Measurements from ENCODE around the gene GPRIN1.

Gene GPRIN1

DNA sequence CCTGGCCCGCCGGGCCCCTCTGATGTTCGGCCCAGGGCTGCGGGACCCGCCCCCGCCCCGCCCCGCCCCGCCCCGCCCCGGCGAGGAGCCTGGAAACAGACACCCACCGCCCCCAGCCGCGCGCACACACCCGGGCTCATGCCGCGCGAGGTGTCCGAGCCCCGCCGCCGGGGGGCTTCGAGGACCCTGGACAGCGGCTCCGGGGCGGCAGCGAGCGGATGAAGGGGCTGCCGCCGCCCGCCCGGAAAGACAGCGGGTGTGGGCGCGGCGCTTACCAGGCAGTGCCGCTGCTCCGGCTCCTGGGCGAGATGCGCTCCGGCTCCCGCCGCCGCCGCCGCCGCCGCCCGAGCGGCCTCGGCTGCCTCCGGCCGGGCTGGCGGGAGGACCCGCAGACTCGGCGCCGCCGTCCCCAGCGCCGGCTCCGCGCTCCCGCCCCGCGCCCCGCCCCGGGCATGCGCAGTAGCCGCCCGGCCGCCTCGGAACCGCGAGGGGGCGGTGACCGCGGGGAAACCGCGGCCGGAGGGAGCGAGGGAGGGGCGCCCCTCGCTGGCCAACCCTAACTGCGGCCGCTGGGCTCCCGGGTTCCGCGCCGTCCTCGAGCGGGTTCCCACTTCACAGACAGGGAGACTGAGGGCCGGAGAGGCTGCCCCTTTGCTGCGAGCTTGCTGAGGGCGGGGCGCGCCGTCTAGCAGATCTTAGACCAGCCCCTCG lies at the start of gene GPRIN1:
Gene GPRIN1, minus strand, starts transcription at position 433 of the 711 bp plus-strand sequence. CDS start 10,322 bp downstream, outside the sequence.
- DNase-seq = peak; percentile 23 to 45

DNA sequence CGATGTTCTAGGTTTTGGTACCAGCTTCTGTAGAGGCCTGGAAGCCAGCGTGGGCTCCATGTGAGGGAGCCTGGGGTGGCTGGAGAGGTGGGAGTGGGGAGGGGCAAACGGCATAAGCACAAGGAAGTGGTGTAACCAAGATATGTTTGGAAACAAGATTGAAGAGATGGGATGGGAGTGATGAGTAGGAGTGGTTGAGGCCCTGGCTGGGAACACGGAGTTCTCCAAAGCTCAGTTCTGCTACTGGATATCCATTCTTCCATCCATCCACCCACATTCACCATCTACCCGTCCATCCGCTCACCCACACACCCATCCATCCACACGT lies 49.5 kb upstream of the GPRIN1 start:
- no peak for DNase-seq

DNA sequence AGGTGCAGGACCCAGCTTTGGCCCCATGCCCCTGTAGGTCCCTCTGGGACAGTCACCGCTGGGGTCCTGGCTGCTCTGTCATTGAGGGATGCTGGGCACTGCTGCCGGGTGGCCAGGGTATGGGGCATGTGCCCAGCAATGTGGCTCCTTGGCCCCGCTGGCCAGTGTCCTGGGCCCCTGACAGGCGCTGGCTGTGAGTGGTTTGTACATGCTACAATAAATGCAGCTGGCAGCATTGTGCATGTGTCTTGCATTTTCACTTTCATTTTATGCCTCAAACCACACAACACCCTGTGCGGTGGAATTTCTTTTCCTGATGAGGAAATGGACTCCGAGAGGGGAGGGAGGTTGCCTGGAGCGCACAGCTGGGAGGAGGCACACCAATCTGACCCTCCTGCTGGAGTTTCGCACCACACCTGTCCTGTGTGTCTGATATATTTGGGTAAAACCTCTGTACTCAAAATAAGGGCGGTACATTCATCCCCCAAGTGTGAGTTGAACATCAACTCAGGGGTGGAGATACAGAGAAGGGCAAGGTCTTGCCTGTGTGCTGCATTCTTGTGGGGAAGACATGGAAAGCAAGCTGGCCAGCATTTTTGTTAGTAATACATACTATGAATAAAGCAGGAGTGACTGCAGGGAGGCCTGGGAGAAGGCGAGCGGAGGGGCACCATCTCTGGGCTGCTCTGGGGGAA lies 49.0 kb upstream of the GPRIN1 start:
- no peak for DNase-seq

- DNase-seq = peak in 1 of 2 experiments; percentile 23
Observed at GRCh38 chr5:176658007-176658599, 48.1 kb upstream of the GPRIN1 start.

DNA sequence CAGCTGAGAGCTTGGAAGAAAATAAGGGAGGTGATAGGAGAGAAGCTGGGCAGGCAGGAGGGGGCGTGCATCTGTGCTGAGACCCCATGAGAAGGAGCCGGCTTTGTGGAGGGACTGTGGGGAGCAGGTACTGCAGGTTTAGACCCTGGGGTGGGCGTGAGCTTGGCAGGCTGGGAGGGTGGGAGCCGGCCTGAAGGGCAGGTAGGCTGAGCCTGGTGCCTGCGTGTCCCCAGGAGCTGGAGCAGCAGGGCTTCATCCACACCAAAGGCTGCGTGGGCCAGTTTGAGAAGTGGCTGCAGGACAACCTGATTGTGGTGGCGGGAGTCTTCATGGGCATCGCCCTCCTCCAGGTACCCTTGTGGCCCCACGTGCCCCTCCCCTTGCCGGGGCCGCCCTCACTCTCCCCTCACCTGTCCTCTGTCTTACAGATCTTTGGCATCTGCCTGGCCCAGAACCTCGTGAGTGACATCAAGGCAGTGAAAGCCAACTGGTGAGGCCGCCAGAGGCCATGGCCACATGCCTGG lies 46.6 kb upstream of the GPRIN1 start:
- DNase-seq = no peak

GRCh38 chr5:176654856-176655255 lies 44.9 kb upstream of the GPRIN1 start:
- DNase-seq = no peak

DNA sequence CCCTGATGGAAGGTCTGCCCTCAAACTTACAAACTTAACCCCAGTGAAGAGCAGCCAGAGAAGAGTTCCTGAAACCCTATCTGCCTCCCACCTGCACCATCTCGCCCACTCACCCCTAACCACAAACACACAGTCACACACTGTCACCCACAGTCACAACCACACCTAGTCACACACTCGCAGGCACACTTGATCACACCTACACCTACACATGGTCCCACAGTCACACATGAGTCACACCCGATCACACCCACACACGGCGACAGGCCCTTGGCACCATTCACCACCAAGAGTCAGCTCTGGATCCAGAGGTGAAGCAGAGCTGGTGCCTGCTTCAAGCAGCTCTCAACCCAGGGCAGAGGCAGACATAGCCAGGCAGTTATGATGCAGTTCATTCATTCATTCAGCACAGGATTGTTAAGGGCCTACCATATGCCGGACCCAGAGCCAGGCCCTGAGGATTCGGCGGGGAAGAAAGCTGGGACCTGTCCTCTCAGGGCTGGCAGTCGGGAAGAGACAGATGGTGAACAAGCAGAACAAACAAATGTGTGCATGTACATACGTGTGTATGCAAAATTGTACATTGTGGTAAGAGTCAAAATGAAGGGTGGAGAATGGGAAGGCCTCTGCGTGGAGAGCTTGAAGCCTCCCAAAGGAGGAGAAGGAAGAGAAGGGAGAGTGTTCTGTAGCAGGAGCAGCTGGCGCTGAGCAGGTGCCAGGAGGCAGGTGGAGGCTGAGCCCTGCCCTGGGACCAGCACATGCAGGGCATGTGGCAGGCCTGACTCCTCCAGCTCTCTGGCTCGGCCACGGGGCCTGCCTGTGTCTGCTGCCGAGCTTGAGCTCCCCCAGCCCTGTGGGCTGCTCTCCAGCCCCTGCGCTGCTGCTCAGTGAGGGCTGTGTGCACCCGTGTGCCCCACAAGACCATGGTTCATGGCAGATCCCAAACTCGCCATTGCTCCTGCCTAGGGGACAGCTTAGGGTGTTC lies 43.7 kb upstream of the GPRIN1 start:
- DNase-seq = no peak

- DNase-seq = no peak
Observed at GRCh38 chr5:176652136-176652535, 42.2 kb upstream of the GPRIN1 start.

DNA sequence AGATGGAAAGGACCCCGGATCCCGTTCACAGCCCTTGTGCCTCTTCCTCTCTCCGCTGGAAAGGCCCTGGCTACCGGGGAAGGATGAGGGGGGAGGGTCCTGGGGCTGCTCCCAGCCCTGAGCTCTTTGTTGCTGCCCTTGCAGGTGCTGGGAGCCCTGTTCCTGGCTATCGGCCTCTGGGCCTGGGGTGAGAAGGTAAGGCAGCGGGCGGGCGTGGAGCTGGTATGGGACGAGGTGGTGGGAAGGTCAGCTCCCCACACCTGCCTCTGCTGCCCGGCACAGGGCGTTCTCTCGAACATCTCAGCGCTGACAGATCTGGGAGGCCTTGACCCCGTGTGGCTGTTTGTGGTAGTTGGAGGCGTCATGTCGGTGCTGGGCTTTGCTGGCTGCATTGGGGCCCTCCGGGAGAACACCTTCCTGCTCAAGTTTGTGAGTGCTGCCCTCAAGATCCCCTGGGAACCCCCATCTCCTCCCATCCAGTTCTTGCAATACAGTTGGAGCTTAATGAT lies 41.6 kb upstream of the GPRIN1 start:
- no peak for DNase-seq

- no peak for DNase-seq
Observed at GRCh38 chr5:176650354-176650884, 40.5 kb upstream of the GPRIN1 start.

GRCh38 chr5:176648474-176649194 lies 38.7 kb upstream of the GPRIN1 start:
- DNase-seq = no peak

DNA sequence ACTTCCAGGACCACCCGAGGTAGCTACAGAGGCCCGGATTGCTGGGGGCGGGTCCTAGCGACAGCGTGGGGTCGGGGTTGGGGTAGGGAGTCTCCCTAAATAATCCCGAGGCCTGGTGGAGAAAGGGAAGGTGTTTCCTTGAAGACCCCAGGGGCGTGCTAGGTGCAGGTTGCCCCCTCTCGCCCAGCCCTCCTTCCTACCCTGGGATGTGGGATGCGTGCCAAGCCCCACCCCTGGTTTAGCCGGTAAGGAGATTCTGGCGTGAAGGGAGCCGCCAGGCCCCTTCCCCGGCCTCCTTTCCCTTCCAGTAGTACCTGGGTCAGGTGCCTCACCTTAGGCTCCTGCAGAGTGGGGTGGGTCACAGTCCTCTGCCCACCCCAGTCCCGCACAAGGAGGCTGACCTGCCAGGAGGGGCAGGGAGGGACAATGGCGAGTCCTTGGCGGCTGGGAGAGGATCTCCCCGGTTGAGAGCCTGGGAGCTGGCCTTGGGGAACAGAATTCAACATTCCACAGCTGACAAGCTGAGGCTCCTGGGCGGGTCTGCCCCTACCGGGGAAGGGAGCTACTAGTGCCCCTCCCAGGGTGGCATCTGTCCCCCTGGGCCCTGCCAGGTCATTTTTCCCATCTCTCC lies 38.0 kb upstream of the GPRIN1 start:
- no peak for DNase-seq

- peak; percentile 97 to 99 for DNase-seq
Observed at GRCh38 chr5:176647030-176647842, 37.3 kb upstream of the GPRIN1 start, which contains the start of gene TSPAN17. Gene TSPAN17, plus strand, starts transcription at chr5:176647484. Its CDS starts 132 bp downstream, at chr5:176647616.

GRCh38 chr5:176646707-176647029 lies 36.7 kb upstream of the GPRIN1 start:
- no peak for DNase-seq

- no peak for DNase-seq
Observed at GRCh38 chr5:176646049-176646706, 36.2 kb upstream of the GPRIN1 start.

DNA sequence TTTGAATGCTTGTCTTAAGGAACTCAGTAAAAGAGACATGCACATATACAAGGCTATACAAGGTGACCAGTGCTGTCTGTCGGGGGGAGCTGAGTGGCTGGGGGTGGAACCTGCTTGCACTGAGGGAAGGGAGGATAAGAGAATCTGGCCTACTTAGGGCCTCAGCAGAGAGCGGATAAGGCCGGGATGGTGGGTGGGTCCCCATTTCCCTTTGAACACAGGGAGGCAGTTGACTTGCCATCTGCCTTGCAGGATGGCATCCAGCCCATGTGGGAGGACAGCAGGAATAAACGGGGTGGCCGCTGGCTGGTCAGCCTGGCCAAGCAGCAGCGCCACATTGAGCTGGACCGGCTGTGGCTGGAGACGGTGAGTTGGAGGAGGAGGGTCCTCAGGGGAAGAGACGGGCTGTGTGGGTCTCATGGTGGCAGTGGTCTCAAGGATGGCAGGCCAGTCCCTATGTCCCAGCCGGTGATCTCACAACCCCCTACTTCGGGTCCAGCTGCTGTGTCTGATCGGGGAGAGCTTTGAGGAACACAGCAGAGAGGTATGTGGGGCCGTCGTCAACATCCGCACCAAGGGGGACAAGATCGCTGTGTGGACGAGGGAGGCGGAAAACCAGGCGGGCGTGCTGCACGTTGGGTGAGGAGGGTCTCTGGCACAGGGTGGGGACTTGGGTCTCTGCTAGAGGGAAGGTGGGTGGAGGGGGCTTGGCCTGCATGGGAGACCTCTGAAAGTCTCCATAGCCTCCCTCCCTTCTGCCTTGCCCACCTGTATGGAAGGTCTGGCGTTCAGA lies 35.1 kb upstream of the GPRIN1 start:
- no peak for DNase-seq

GRCh38 chr5:176644294-176644693 lies 34.3 kb upstream of the GPRIN1 start:
- DNase-seq = no peak

- no peak for DNase-seq
Observed at GRCh38 chr5:176643491-176644219, 33.7 kb upstream of the GPRIN1 start.

All from NCI-H187 (cell line).